Measurements from ENCODE around the gene CORT. TPM values are rescaled to one million over a fixed set of nuclear protein-coding genes. Genes with fewer than 3 reads are reported as not detected.
"Not testable (repeated sequence)": the region's sequence is repeated elsewhere in the genome, so short reads cannot be mapped to it uniquely, and the experiment has no call there.

The CORT gene
- total RNA-seq, 1 experiment from 2014 or later: not detected

DNA sequence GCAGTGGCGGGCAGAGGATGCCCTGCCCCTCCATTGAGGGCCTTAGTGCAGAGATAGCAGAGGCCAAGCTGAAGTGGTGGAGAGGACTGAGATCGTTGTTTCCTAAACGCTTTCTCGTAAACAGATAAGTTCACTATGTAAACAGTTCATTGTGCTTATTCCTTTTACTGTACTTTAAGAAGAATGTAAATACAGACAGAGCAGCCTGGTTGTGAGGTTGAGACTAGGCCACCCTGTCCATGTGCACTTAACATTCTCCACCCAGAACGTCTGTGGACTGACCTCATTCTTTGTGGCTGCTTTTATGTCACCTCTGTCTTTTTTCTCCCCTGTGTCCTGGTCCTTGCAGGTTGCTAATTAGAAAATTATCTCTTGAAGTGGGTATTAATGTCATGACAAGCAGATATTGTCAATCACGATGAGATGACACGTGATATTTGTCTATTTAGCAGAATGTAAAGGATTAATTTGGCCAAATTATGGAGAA, 11.1 kb upstream of the CORT start:
- peak; percentile 4 for DNase-seq (ENCODE audit: low spot score)

DNA sequence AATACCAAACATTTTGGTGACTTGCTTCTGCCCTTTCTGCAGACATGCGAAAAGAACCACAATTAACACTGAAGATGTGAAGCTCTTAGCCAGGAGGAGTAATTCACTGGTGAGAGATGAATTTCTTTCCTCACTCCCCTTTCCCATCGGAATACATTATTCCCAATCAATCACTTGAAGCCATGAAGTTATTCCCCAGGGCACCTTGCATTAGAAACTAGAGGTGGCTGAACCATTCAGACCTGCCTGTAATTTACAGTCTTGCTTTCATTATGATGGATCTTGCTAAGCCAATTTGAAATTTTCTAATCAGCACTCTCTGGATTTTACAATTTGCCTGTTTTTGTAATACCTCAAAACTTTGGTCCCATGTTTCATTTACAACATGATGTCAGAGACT, 9.5 kb upstream of the CORT start:
- DNase-seq (ENCODE audit: low spot score): no peak

DNA sequence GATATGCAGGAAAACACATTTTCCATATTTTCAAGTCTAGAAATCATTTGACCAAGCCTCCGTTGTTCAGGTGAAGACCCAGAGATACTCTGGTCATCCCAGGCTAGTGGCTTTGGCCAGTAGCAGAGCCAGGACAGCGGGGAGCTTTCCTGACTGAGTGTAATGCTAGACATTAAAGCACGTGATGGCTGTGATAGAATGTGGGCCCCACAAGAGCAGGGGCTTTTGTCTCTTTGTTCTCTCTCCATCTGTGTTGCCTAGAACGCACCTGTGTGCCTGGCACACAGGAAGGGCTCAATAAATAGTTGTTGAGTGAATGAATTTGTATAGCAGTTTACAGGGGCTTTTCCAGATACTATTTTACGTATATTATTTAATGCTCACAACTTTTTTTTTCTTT, 9.0 kb upstream of the CORT start:
- DNase-seq (ENCODE audit: low spot score): no peak

DNA sequence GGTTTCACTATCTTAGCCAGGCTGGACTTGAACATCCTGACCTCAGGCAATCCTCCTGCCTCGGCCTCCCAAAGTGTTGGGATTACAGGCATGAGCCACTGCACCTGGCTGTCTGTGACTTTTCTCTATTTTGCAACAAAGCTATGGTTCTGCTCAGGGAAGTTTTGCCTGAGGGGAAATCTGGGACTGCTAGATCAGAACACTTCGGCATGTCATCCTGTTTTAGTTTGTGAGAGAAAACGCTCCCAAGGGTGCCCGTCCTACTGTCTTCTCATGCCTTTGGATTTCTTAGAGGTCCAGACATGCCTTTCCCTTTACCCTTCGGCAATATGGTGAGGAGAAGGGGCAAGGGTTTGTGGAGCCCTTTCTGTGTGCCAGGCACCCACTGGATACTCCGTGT, 5.6 kb upstream of the CORT start:
- no peak for DNase-seq (ENCODE audit: low spot score)

DNA sequence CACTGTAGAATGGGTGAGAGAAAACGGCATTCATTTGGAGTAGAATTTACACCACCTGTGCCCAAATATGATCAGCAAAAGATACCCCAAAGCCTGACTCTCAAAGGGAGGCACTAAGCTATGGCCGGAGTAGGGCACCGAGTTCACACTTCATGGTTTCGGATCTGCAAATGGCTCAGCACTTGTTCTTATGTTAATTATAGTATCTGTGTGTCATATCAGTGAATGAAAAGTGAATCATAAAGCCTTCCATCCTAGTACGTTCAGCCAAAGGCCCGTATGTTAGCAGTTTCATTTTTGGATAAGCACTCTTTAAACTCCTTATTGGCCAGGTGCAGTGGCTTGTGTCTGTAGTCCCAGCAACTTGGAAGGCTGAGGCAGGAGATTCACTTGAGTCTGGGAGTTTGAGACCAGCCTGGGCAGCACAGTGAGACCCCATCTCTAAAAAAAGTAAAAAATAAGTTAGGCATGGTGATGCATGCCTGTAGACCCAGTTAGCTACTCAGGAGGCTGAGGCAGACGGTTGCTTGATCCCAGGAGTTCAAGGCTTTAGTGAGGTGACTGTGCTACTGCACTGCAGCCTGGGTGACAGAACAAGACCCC, 4.9 kb upstream of the CORT start:
- no peak for DNase-seq (ENCODE audit: low spot score)

DNA sequence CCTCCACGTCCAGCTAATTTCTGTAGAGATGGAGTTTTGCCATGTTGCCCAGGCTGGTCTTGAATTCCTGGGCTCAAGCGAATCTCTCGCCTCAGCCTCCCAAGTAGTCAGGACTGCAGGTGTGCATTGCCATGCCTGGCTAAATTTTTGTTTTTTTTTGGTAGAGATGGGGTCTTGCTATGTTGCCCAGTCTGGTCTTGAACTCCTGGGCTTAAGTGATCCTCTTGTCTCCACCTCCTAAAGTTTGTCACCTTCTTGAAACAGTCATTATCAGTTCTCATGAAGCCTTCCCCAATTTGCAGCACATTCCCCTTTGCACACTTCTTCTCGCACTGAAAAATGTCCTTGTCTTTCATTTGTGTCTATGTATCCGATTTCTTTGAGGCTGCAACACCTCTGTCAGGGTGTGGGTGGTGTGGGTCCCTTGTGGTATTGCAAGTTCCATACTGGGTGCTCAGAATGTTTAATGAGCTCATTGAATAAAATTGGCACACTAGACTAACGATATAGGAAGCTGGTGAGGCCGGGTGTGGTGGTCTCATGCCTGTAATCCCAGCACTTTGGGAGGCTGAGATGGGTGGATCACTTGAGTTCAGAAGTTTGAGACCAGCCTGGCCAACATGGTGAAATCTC, 2.9 kb upstream of the CORT start:
- no peak for DNase-seq (ENCODE audit: low spot score)

DNA sequence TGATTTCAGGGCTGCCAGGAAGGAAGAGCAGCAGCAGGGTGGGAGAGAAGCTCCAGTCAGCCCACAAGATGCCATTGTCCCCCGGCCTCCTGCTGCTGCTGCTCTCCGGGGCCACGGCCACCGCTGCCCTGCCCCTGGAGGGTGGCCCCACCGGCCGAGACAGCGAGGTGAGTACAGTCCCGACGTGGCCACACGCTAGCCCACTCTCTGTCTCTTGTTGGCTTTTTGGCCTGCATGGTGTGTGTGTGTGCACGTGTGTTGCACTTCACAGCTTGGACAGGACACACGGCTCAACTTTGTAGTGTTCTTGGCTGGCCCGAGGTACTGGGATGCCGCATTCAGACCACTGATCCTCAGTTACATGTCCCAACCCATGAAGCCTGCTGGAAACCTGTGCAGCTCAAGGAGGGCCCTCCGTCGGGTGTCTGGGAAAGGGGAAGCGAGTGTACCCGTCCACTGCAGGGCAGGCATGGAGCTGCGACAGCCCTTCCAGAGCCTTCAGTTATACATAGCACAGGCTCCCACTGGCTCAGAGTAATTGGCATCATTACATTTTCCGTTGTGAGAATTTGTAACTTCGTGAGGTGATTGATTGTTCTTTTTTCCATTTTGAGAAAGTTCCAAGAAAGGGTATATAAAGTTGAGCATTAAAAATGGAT, 454 bp downstream of the CORT start:
- no peak for DNase-seq (ENCODE audit: low spot score)

DNA sequence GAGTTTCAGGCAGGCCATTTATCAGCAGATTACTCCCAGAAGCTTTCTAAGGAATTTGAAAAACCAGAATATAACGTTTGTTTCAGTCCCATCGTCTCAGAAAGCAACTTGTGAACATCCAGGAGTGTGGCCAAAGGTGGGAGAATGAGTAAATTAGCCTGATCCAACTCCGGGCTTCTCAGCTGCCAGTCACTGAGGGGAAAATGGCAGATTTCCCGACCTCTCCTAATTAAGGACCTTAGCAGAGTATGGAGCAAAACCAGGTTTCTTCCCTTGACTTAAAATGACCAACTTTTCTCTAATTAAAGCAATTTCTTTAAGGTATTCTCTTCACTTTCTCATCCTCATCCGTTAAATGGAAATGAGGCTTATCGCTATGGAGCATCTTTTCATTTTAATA, 1.0 kb downstream of the CORT start:
- no peak for DNase-seq (ENCODE audit: low spot score)

DNA sequence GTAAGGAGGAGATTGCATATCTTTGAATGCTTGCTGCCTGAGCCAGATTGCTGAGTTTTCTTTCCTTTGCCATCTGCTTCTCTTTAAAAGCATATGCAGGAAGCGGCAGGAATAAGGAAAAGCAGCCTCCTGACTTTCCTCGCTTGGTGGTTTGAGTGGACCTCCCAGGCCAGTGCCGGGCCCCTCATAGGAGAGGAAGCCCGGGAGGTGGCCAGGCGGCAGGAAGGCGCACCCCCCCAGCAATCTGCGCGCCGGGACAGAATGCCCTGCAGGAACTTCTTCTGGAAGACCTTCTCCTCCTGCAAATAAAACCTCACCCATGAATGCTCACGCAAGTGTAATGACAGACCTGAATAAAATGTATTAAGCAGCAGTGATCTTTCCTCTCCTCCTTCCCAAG, 1.5 kb downstream of the CORT start:
- no peak for DNase-seq (ENCODE audit: low spot score)

DNA sequence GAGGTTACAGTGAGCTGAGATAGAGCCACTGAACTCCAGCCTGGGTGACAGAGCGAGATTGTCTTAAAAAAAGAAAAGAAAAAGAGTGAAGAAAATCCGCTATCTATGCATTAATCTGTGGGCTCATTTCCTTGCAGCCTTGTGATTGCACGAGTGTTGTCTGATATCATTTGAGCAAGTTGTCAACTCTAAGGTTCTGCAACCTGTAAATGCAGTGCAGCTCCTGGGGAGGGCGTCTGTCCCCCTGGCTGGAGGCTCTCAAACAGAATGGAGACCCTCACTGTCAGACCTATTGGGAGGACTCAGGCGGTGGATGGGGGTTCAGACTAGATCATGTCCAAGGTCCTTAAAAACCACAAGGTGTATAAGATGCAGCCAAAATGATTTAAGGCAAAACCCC, 6.2 kb downstream of the CORT start:
- no peak for DNase-seq (ENCODE audit: low spot score)

DNA sequence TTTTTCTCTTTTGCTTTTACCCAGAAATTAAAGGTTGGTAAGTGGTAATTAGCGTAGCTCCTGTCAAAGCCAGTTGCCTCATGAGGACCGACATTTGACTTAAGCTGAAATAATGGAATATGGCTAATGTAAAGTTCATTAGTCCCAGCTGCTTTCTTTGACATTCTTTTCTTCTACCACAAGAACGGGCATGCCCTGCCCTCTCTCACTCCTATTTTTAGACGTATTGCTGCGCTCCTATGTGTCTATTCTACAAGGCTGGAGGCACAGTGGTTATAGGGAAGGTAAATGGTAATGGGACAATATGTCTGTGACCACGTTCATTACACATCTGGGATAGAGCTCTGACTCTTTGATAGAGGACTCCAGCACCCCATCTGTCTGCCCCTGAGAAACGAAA, 6.8 kb downstream of the CORT start:
- no peak for DNase-seq (ENCODE audit: low spot score)

DNA sequence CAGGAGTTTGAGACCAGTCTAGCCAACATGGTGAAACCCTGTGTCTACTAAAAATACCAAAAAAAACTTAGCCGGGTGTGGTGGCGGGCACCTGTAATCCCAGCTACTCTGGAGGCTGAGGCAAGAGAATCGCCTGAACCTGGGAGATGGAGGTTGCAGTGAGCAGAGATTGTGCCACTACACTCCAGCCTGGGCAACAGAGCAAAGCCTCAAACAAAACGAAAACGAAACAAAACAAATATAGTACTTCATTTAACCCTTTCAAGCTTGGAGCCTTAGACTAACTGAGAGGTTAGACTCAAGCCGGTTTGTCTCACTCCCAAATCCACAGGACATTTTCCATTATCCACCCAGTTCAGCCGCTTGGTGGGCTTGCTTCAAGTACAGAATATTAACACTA, 7.6 kb downstream of the CORT start:
- DNase-seq (ENCODE audit: low spot score): not testable (repeated sequence)

DNA sequence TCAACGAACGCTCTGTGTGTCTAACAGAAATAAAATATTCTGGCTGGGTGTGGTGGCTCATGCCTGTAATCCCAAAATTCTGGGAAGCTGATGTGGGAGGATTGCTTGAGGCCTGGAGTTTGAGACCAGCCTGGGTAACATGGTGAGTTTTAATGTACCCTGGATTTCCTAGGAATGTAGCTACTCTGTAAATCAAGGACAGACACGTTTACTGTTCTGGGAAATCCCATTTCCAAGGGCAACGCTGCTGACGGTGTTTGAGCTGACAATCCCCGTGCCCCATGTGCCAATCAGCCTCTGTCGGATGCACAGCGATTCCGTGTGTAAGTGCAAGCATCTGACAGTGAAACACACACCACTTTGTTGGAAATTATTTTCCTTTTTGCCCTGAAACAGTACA, 8.0 kb downstream of the CORT start:
- DNase-seq (ENCODE audit: low spot score): no peak

DNA sequence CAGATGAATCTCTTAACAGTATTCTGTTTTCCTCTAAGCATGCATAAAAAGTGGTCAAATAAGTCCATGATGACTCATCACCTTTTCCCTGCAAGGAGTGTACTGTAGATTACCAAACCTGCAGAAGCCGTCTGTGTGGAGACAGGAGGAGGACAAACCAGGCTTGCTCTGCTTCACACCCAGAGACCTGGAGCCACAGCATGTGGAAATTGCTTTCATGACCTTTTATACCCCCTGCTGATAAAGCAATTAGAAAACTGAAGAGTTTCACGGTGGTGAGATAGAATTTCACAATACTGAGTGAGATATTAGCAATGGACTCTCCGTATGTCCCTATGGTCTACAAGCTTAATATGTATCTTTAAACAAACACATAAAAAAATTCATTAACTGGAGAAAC, 9.4 kb downstream of the CORT start:
- DNase-seq (ENCODE audit: low spot score): peak; percentile 68

DNA sequence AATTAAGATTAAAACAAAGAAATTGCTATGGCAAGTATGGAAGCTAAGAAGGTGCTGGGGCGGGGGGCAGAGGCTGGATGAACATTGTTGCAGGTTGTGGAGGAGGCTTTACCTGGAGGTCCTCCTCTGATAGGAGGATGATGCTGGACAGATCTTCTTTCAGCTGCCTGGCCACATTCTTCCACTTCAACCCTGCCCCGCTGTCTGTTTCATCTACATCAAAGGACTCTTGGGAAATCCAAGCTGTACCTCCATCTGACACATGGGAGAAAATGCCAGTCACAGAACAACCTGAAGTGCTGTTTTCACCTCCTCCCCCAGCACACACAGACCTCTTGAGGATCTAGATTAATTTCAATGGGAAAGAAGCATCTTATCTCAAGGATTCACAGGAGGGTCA, 17.2 kb downstream of the CORT start:
- no peak for DNase-seq (ENCODE audit: low spot score)

DNA sequence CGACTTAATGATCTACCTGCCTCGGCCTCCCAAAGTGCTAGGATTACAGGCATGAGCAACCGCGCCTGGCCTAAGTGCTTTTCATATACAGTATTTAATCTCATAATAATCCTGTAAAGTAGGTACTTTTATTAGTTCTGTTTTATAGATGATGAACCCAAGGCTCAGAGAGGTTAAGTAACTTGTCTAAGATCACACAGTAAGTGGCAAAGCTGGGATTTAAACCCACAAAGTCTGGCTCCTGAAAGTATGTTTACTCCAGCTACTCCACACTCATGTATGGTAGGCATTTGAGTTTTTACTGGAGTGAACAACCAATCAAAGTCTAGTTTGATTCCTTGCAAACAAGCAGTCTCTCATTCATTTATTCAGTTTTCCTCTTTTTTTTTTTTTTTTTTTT, 20.2 kb downstream of the CORT start:
- DNase-seq (ENCODE audit: low spot score): no peak

DNA sequence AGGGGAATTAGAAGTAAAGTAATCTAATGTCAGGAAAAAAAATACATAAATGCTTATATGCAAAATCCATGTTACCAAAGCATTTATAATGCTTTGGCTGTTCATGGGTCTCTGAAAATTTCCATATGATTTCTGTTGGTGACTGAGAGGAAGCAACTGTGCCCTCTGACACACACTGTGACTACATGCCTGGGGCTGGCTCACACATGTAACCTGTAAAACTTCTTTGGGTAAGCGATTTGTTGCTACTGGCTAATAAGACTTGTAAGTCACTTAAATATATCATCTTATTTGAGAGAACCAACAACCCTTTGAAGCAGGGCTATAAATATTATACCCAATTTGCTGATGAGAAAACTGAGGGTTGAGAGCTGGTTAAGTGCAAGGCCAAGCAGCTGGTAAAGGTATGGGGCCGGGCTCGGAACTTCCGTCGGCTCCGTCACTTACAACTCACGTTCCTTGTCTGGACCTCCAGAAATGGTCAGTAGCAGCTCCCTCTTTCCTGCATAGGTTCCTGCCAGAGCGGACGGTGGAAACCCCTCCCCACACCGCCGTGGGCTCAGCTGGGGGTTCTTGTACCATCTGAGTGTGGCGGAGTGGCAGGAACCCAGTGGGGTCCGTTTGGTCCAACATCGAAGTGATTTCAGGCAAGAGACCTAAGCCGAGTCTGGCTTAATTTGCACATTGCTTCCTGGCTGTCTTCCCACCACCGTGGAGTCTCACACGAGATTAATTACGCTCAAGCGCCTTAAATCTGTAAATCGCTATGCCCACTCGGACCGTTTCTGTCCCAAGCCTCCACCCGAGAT, 21.8 kb downstream of the CORT start:
- peak; percentile 19 for DNase-seq (ENCODE audit: low spot score)

DNA sequence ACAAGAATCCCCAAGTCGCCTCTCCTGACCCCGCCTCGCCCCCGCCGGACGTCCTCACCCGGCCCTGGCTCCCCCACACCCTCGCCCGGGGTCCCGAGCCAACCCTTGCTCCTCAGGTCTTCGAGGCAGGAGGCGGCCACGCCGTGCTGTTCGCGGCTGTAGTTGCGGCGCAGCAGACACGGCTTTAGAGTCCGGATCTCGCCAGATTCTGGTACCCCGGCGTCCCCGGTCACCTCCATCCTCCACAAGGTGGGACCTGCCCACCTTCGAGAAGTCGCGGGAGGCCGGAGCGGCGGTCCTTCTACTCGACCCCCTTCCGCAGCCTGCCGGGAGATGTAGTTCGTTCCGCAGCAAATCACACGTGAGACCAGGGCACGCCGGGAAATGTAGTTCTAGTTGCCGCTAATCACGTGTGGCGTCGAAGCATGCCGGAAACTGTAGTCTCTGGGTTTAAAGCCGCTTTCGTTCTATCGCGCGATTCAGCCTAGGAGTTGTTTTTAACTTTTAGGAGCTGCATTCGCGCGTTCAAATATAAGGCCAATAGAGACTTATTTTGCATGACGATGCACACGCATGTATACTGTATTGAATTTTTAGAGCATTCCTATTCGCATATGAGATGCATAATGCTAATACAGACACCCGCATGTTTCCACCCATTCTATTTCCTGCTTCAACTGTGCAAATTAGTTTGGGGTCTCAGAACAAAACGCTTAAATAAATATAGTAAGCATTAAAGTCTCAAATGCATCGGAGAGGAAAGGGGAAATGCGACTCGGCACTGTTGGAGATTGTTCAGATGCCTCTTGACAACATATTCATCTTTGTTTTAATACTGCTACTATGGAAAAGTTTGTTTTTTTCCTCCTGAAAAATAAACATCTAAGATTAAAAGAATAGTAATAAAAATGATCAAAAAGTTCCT, 22.7 kb downstream of the CORT start, which contains the start of gene DFFA:
DFFA (minus strand) TSS at position 310 of the 925 bp plus-strand sequence; CDS start at position 239, 71 bp downstream.
- DNase-seq (ENCODE audit: low spot score): peak; percentile 95

DNA sequence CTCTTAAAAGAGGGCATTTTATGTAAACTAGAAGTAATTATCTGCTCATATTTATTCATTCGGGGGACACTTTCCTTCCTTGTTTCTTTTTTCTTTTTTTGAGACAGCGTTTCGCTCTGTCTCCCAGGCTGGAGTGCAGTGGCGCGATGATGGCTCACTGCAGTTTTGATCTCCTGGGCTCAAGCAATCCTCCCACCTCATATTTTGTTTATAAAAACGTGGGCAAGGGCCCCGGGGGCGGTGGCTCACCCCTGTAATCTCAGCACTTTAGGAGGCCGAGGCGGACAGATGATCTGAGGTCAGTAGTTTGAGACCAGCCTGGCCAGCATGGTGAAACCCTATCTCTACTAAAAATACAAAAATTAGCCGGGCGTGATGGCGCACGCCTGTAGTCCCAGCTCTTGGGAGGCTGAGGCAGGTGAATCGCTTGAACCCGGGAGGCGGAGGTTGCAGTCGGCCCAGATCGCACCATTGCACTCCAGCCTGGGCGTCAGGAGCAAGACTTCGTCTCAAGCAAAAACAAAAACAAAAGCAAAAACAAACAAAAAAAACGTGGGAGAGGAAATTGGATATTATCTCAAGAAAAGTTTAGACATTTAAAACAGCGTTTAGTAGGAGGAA, 23.4 kb downstream of the CORT start:
- no peak for DNase-seq (ENCODE audit: low spot score)

DNA sequence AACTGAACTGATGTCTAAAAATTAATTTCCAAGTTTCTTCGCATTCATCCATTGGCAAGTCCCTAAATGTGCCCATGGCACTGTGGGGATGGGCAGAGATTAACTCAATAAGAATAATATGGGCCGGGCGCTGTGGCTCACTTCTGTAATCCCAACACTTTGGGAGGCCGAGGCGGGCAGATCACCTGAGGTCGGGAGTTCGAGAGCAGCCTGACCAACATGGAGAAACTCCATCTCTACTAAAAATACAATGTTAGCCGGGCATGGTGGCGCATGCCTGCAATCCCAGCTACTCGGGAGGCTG, 24.4 kb downstream of the CORT start:
- DNase-seq (ENCODE audit: low spot score): not testable (repeated sequence)
